ENCODE measurements around the gene PRKCQ.
"Not testable (repeated sequence)": the region's sequence is repeated elsewhere in the genome, so short reads cannot be mapped to it uniquely, and the experiment has no call there.

Gene PRKCQ

GRCh38 chr10:6386346-6386745, 193.7 kb downstream of the PRKCQ start:
- Mint-ChIP-seq H3K27me3 (ENCODE audit: low read depth) (no peaks in the 10 kb centered on the region), H3K4me3 (no peak overlapping the region), H3K36me3 (ENCODE audit: low read depth) (peaks cover 17% of the 10 kb centered on the region), H3K4me1 (peaks cover 16% of the 10 kb centered on the region), H3K27ac (no peak overlapping the region), H3K9me3 (peaks cover 38% of the 10 kb centered on the region)
- no peak for TF ChIP-seq CTCF (IDR thresholded peaks at IDR 0.05; ENCODE audit: unreplicated experiment in 3 of 3)

- H3K4me1 Mint-ChIP-seq = peaks cover 19% of the 10 kb centered on the region
- no peak overlapping the region for H3K27ac Mint-ChIP-seq
- H3K4me3 Mint-ChIP-seq = no peak overlapping the region
- no peak for TF ChIP-seq CTCF (IDR thresholded peaks at IDR 0.05; ENCODE audit: unreplicated experiment in 3 of 3)
- no peaks in the 10 kb centered on the region for H3K27me3 Mint-ChIP-seq (ENCODE audit: low read depth)
- H3K9me3 Mint-ChIP-seq = peaks cover 40% of the 10 kb centered on the region
- H3K36me3 Mint-ChIP-seq (ENCODE audit: low read depth) = peaks cover 17% of the 10 kb centered on the region
Measured at GRCh38 chr10:6385665-6386064, 194.4 kb downstream of the PRKCQ start.

GRCh38 chr10:6384847-6385246, 195.2 kb downstream of the PRKCQ start:
- Mint-ChIP-seq H3K36me3 (ENCODE audit: low read depth) (peaks cover 17% of the 10 kb centered on the region), H3K27me3 (ENCODE audit: low read depth) (no peaks in the 10 kb centered on the region), H3K4me1 (peaks cover 19% of the 10 kb centered on the region), H3K27ac (no peak overlapping the region), H3K9me3 (peaks cover 41% of the 10 kb centered on the region), H3K4me3 (no peak overlapping the region)
- no peak for TF ChIP-seq CTCF (IDR thresholded peaks at IDR 0.05; ENCODE audit: unreplicated experiment in 3 of 3)

- Mint-ChIP-seq H3K27me3 (ENCODE audit: low read depth) (no peaks in the 10 kb centered on the region), H3K4me3 (no peak overlapping the region), H3K27ac (no peak overlapping the region), H3K36me3 (ENCODE audit: low read depth) (peaks cover 18% of the 10 kb centered on the region), H3K4me1 (peaks cover 19% of the 10 kb centered on the region), H3K9me3 (peaks cover 43% of the 10 kb centered on the region)
- TF ChIP-seq CTCF (IDR thresholded peaks at IDR 0.05; ENCODE audit: unreplicated experiment in 3 of 3) = no peak
Measured at GRCh38 chr10:6384031-6384430, 196.0 kb downstream of the PRKCQ start.

- no peaks in the 10 kb centered on the region for H3K27me3 Mint-ChIP-seq (ENCODE audit: low read depth)
- no peak overlapping the region for H3K4me3 Mint-ChIP-seq
- peaks cover 22% of the 10 kb centered on the region for H3K36me3 Mint-ChIP-seq (ENCODE audit: low read depth)
- peaks cover 19% of the 10 kb centered on the region for H3K4me1 Mint-ChIP-seq
- H3K27ac Mint-ChIP-seq = peak overlapping the region in 1 of 3 experiments; percentile 39
- H3K9me3 Mint-ChIP-seq = peaks cover 48% of the 10 kb centered on the region
- no peak for TF ChIP-seq CTCF (IDR thresholded peaks at IDR 0.05; ENCODE audit: unreplicated experiment in 3 of 3)
Measured at GRCh38 chr10:6383096-6383812, 196.8 kb downstream of the PRKCQ start.

- TF ChIP-seq CTCF (IDR thresholded peaks at IDR 0.05; ENCODE audit: unreplicated experiment in 3 of 3) = no peak
- Mint-ChIP-seq H3K36me3 (ENCODE audit: low read depth) (peaks cover 27% of the 10 kb centered on the region), H3K4me1 (peaks cover 19% of the 10 kb centered on the region), H3K9me3 (peaks cover 55% of the 10 kb centered on the region), H3K27me3 (ENCODE audit: low read depth) (no peaks in the 10 kb centered on the region), H3K4me3 (peak overlapping the region in 2 of 3 experiments; percentile 22 to 33), H3K27ac (peak overlapping the region in 2 of 3 experiments; percentile 39 to 42)
Measured at GRCh38 chr10:6382081-6382480, 198.0 kb downstream of the PRKCQ start.

- not testable (repeated sequence) for H3K27me3 Mint-ChIP-seq (ENCODE audit: low read depth); H3K4me3 Mint-ChIP-seq; H3K27ac Mint-ChIP-seq
- H3K36me3 Mint-ChIP-seq (ENCODE audit: low read depth) = peaks cover 27% of the 10 kb centered on the region
- H3K4me1 Mint-ChIP-seq = peaks cover 19% of the 10 kb centered on the region
- peaks cover 55% of the 10 kb centered on the region for H3K9me3 Mint-ChIP-seq
Measured at GRCh38 chr10:6380478-6380877, 199.6 kb downstream of the PRKCQ start.
